OCI-LY7 (cell line): ENCODE data around the gene XPR1. TPM values are rescaled to one million over a fixed set of nuclear protein-coding genes. Genes with fewer than 3 reads are reported as not detected.

Source experiments
- BruUV-seq: library from RNA; stranded (reverse); fragments of 400-500 nt; replicated peaks from 2 replicates; lab custom pipeline; 2021; lab: Mats Ljungman, UMichigan
- CTCF ChIA-PET: fragments of 300-600 bp; sonication (Branson Sonifier 250); formaldehyde crosslinking; loops from one replicate; lab custom pipeline; 2022; ENCODE audit warnings: antibody characterized with exemption; ENCODE audit not compliant: unreplicated experiment; lab: Charles Lee
- POLR2A ChIA-PET: fragments of 300-600 bp; sonication (Branson Sonifier 250); formaldehyde crosslinking; loops from one replicate; lab custom pipeline; 2022; ENCODE audit warnings: antibody characterized with exemption; lab: Charles Lee
- DNase-seq: peaks from one replicate; pipeline ENCODE4 v3.0.0-alpha.2; 2015; ENCODE audit warnings: low spot score
- H2AFZ ChIP-seq: fragments of 200-600 bp; sonication (generic), shearing (Covaris generic); 2 replicates; pipeline ENCODE4 v1.6.1; 2014; ENCODE audit warnings: mild to moderate bottlenecking, antibody characterized with exemption, low read length, moderate library complexity
- H3K27ac ChIP-seq: fragments of 200-600 bp; sonication (generic); 2 replicates; pipeline ENCODE4 v1.5.1; 2014; ENCODE audit warnings: mixed run types, low read depth, mild to moderate bottlenecking, moderate library complexity, low read length, inconsistent platforms; ENCODE audit not compliant: poor library complexity, severe bottlenecking
- H3K36me3 ChIP-seq: fragments of 200-600 bp; sonication (generic); 2 replicates; pipeline ENCODE4 v1.6.1; 2014; ENCODE audit warnings: mild to moderate bottlenecking, antibody characterized with exemption, low read length, moderate library complexity, mixed read lengths; ENCODE audit not compliant: insufficient read depth
- H3K4me1 ChIP-seq: fragments of 200-600 bp; sonication (generic); 2 replicates; pipeline ENCODE4 v1.5.1; 2014; ENCODE audit warnings: mild to moderate bottlenecking, low read length; ENCODE audit not compliant: insufficient read depth, poor library complexity, severe bottlenecking
- H3K4me2 ChIP-seq: fragments of 200-600 bp; sonication (generic); 2 replicates; pipeline ENCODE4 v1.6.1; 2014; ENCODE audit warnings: mild to moderate bottlenecking, low read length
- H3K4me3 ChIP-seq: fragments of 200-600 bp; sonication (generic); 2 replicates; pipeline ENCODE4 v1.5.1; 2014; ENCODE audit warnings: mild to moderate bottlenecking, low read depth, low read length; ENCODE audit not compliant: poor library complexity, severe bottlenecking
- H3K79me2 ChIP-seq: fragments of 200-600 bp; sonication (generic); 2 replicates; pipeline ENCODE4 v1.6.1; 2016; ENCODE audit warnings: low read depth, mild to moderate bottlenecking, low read length, moderate library complexity, mixed read lengths; ENCODE audit not compliant: insufficient read depth
- H3K9me2 ChIP-seq: fragments of 200-600 bp; sonication (generic); 2 replicates; pipeline ENCODE4 v1.6.1; 2016; ENCODE audit warnings: mild to moderate bottlenecking, low read length, mixed read lengths; ENCODE audit not compliant: insufficient read depth
- H3K9me3 ChIP-seq: fragments of 200-600 bp; sonication (generic); 2 replicates; pipeline ENCODE4 v1.6.1; 2014; ENCODE audit warnings: mild to moderate bottlenecking, mixed run types, low read length, mixed read lengths
- H4K20me1 ChIP-seq: fragments of 200-600 bp; sonication (generic); 2 replicates; pipeline ENCODE4 v1.6.1; 2014; ENCODE audit warnings: mild to moderate bottlenecking, antibody characterized with exemption, low read length, moderate library complexity, mixed read lengths; ENCODE audit not compliant: insufficient read depth
- CTCF ChIP-seq: fragments of 200-600 bp; sonication (generic); conservative IDR thresholded peaks from 2 replicates; pipeline ENCODE4 v1.5.1; 2014; ENCODE audit warnings: mild to moderate bottlenecking, antibody characterized with exemption, low read length, moderate library complexity, mixed read lengths
- EZH2phosphoT487 ChIP-seq: fragments of 200-600 bp; sonication (generic); IDR thresholded peaks from 2 replicates; pipeline ENCODE4 v1.6.1; 2018; ENCODE audit warnings: low read depth, borderline replicate concordance, mild to moderate bottlenecking, mixed run types, antibody characterized with exemption, low read length, moderate library complexity, mixed read lengths
- intact Hi-C: fragments of 100-400 bp; cut with micrococcal nuclease; formaldehyde crosslinking; loops from one replicate; pipeline ENCODE4 v1.10.0; 2022; ENCODE audit not compliant: unreplicated experiment
- total RNA-seq, 2 experiments: library from RNA; depleted of rRNA in 1 of 2; stranded (reverse); fragments of >200 nt in 1 of 2; shearing (Covaris generic) in 1 of 2; gene quantifications; 2 replicates each; pipeline ENCODE4 v1.2.3, GENCODE V29; 2014 to 2022

Gene XPR1
- total RNA-seq, 2 experiments from 2014 or later = 8.6 to 17.2 TPM

- TF ChIP-seq CTCF = no peak
- TF ChIP-seq EZH2phosphoT487 = no peak
- Histone ChIP-seq H4K20me1 (no peaks in the 10 kb centered on the region; the same call in 1 of the 2 replicates), H3K79me2 (no peaks in the 10 kb centered on the region), H3K9me2 (no peaks in the 10 kb centered on the region), H3K27ac (no peak overlapping the region), H3K9me3 (no peaks in the 10 kb centered on the region), H3K4me1 (no peaks in the 10 kb centered on the region), H3K4me3 (no peak overlapping the region), H3K4me2 (no peak overlapping the region), H3K36me3 (no peaks in the 10 kb centered on the region), H2AFZ (no peak overlapping the region)
- BruUV-seq = no TSS peak
- DNase-seq = no peak
- ChIA-PET POLR2A (interaction anchor here (0.9 kb wide), 1 partner anchor 9 kb away, joined by 3 read pairs; no protein-coding TSS in a partner anchor), CTCF (no interaction called here)
- intact Hi-C loops = no loop called here
Measured at GRCh38 chr1:180646547-180646946, 14.7 kb downstream of the XPR1 start.

- Histone ChIP-seq H3K9me3 (no peaks in the 10 kb centered on the region), H3K4me3 (no peak overlapping the region), H2AFZ (no peak overlapping the region), H4K20me1 (no peaks in the 10 kb centered on the region), H3K79me2 (no peaks in the 10 kb centered on the region), H3K36me3 (no peaks in the 10 kb centered on the region), H3K27ac (no peak overlapping the region), H3K9me2 (no peaks in the 10 kb centered on the region), H3K4me2 (no peak overlapping the region), H3K4me1 (no peaks in the 10 kb centered on the region)
- TF ChIP-seq CTCF (no peak), EZH2phosphoT487 (no peak)
- intact Hi-C loops = no loop called here
- ChIA-PET POLR2A (interaction anchor here (0.8 kb wide), 1 partner anchor 193 kb away, joined by 3 read pairs; no protein-coding TSS in a partner anchor), CTCF (no interaction called here)
- no peak for DNase-seq
- BruUV-seq = no TSS peak
Measured at GRCh38 chr1:180652792-180653191, 21.0 kb downstream of the XPR1 start.

- CTCF ChIA-PET = no interaction called here
- intact Hi-C loops = no loop called here
- H3K9me3 ChIP-seq = peaks cover 27% of the 10 kb centered on the region; the same call in 1 of the 2 replicates
Measured at GRCh38 chr1:180662709-180663108, 30.9 kb downstream of the XPR1 start.

More at GRCh38 chr1:180662709-180663108, 30.9 kb downstream of the XPR1 start:
- no TSS peak for BruUV-seq
- Histone ChIP-seq H3K36me3 (no peaks in the 10 kb centered on the region), H3K79me2 (no peaks in the 10 kb centered on the region), H3K4me1 (no peaks in the 10 kb centered on the region), H3K9me2 (no peaks in the 10 kb centered on the region), H4K20me1 (no peaks in the 10 kb centered on the region), H3K4me3 (no peak overlapping the region), H3K4me2 (no peak overlapping the region), H2AFZ (no peak overlapping the region), H3K27ac (no peak overlapping the region)
- TF ChIP-seq EZH2phosphoT487 (no peak), CTCF (no peak)
- POLR2A ChIA-PET = no interaction called here
- DNase-seq = no peak
